WTC11 (cell line): Measurements from ENCODE around the gene TAF6. TPM values are rescaled to one million over a fixed set of nuclear protein-coding genes. Genes with fewer than 3 reads are reported as not detected.

Experiments
- ATAC-seq: fragments of 200-7000 bp; cut with Tn5 transposase; 2 replicates; pipeline ENCODE4 v1.10.0; 2021; ENCODE audit warnings: mild to moderate bottlenecking, moderate library complexity
- CTCF ChIA-PET: fragments of 300-600 bp; sonication (Branson Sonifier 250); formaldehyde crosslinking; loops from one replicate; lab custom pipeline; 2021; ENCODE audit warnings: antibody characterized with exemption; lab: Charles Lee
- POLR2A ChIA-PET: fragments of 350-600 bp; sonication (Branson Sonifier 250); formaldehyde crosslinking; loops from one replicate; lab custom pipeline; 2021; ENCODE audit warnings: antibody characterized with exemption; lab: Charles Lee
- DNase-seq: peaks from one replicate; pipeline ENCODE4 v3.0.0; 2021; ENCODE audit warnings: low spot score
- H3K27ac Mint-ChIP-seq: 2 replicates; pipeline ENCODE4 v1.8.0; 2021; ENCODE audit warnings: mixed read lengths
- H3K27me3 Mint-ChIP-seq: 2 replicates; pipeline ENCODE4 v1.8.0; 2021; ENCODE audit warnings: low read depth, mild to moderate bottlenecking, moderate library complexity, mixed read lengths
- H3K36me3 Mint-ChIP-seq: 2 replicates; pipeline ENCODE4 v1.8.0; 2021; ENCODE audit warnings: mixed read lengths
- H3K4me1 Mint-ChIP-seq: 2 replicates; pipeline ENCODE4 v1.8.0; 2022; ENCODE audit warnings: mixed read lengths
- H3K4me3 Mint-ChIP-seq: 2 replicates; pipeline ENCODE4 v1.8.0; 2021; ENCODE audit warnings: mild to moderate bottlenecking, moderate library complexity, mixed read lengths
- H3K9me3 Mint-ChIP-seq: 2 replicates; pipeline ENCODE4 v1.8.0; 2021; ENCODE audit warnings: mixed read lengths
- CREB1 ChIP-seq: sonication (generic); formaldehyde crosslinking; IDR thresholded peaks from 2 replicates; pipeline ENCODE4 v1.8.0; 2023; ENCODE audit warnings: mild to moderate bottlenecking, missing genetic modification reagents
- CTCF ChIP-seq: fragments of 200-600 bp; IDR thresholded peaks from 2 replicates; pipeline ENCODE4 v1.8.0; 2022; ENCODE audit warnings: antibody characterized with exemption
- ELF4 ChIP-seq: sonication (generic); formaldehyde crosslinking; IDR thresholded peaks from 2 replicates; pipeline ENCODE4 v1.8.1; 2022; ENCODE audit warnings: low read depth, mild to moderate bottlenecking, moderate library complexity, missing genetic modification reagents
- ESRRA ChIP-seq: sonication (generic); formaldehyde crosslinking; IDR thresholded peaks from 2 replicates; pipeline ENCODE4 v1.8.1; 2022; ENCODE audit warnings: mild to moderate bottlenecking, missing genetic modification reagents, borderline replicate concordance
- FOXP1 ChIP-seq: sonication (generic); formaldehyde crosslinking; IDR thresholded peaks from 2 replicates; pipeline ENCODE4 v1.8.0; 2022; ENCODE audit warnings: missing genetic modification reagents, mild to moderate bottlenecking, moderate library complexity, borderline replicate concordance
- GABPB1 ChIP-seq: sonication (generic); formaldehyde crosslinking; IDR thresholded peaks from 2 replicates; pipeline ENCODE4 v1.8.1; 2023; ENCODE audit warnings: mild to moderate bottlenecking, missing genetic modification reagents
- HMGXB4 ChIP-seq: sonication (generic); formaldehyde crosslinking; IDR thresholded peaks from 2 replicates; pipeline ENCODE4 v1.8.1; 2023; ENCODE audit warnings: mild to moderate bottlenecking, moderate library complexity, missing genetic modification reagents
- KAT7 ChIP-seq: sonication (generic); formaldehyde crosslinking; IDR thresholded peaks from 2 replicates; pipeline ENCODE4 v1.8.1; 2023; ENCODE audit warnings: missing genetic modification reagents, mild to moderate bottlenecking, borderline replicate concordance
- MAX ChIP-seq: sonication (generic); formaldehyde crosslinking; IDR thresholded peaks from 2 replicates; pipeline ENCODE4 v1.8.0; 2022; ENCODE audit warnings: mild to moderate bottlenecking, missing genetic modification reagents
- NFE2L1 ChIP-seq: sonication (generic); formaldehyde crosslinking; IDR thresholded peaks from 2 replicates; pipeline ENCODE4 v1.8.1; 2023; ENCODE audit warnings: missing genetic modification reagents
- NFYB ChIP-seq: sonication (generic); formaldehyde crosslinking; conservative IDR thresholded peaks from 2 replicates; pipeline ENCODE4 v1.8.0; 2022; ENCODE audit warnings: low read depth, missing genetic modification reagents
- NR2C2 ChIP-seq: sonication (generic); formaldehyde crosslinking; IDR thresholded peaks from 2 replicates; pipeline ENCODE4 v1.8.0; 2022; ENCODE audit warnings: mild to moderate bottlenecking, missing genetic modification reagents
- SMAD4 ChIP-seq: sonication (generic); formaldehyde crosslinking; IDR thresholded peaks from 2 replicates; pipeline ENCODE4 v1.8.0; 2022; ENCODE audit warnings: mild to moderate bottlenecking, missing genetic modification reagents
- SOX15 ChIP-seq: fragments of 250-450 bp; sonication (Bioruptor Pico); IDR thresholded peaks from 2 replicates; pipeline ENCODE4 v1.9.0; 2021; ENCODE audit warnings: mild to moderate bottlenecking
- SP1 ChIP-seq: sonication (generic); formaldehyde crosslinking; conservative IDR thresholded peaks from 2 replicates; pipeline ENCODE4 v1.8.1; 2022; ENCODE audit warnings: missing genetic modification reagents
- TP53 ChIP-seq: sonication (generic); formaldehyde crosslinking; IDR thresholded peaks from 2 replicates; pipeline ENCODE4 v1.8.1; 2023; ENCODE audit warnings: mild to moderate bottlenecking, missing genetic modification reagents
- ZBTB21 ChIP-seq: sonication (generic); formaldehyde crosslinking; IDR thresholded peaks from 2 replicates; pipeline ENCODE4 v1.8.1; 2023; ENCODE audit warnings: mild to moderate bottlenecking, missing genetic modification reagents, borderline replicate concordance
- ZBTB43 ChIP-seq: sonication (generic); formaldehyde crosslinking; IDR thresholded peaks from 2 replicates; pipeline ENCODE4 v1.8.1; 2023; ENCODE audit warnings: mild to moderate bottlenecking, missing genetic modification reagents
- ZMAT4 ChIP-seq: fragments of 250-450 bp; sonication (Bioruptor Pico); IDR thresholded peaks from 2 replicates; pipeline ENCODE4 v1.9.0; 2021; ENCODE audit warnings: mild to moderate bottlenecking
- ZNF232 ChIP-seq: sonication (generic); formaldehyde crosslinking; IDR thresholded peaks from 2 replicates; pipeline ENCODE4 v1.8.0; 2022; ENCODE audit warnings: mild to moderate bottlenecking, missing genetic modification reagents
- ZNF416 ChIP-seq: fragments of 250-450 bp; sonication (Bioruptor Pico); IDR thresholded peaks from 2 replicates; pipeline ENCODE4 v1.9.0; 2021; ENCODE audit warnings: mild to moderate bottlenecking, inconsistent platforms
- ZNF423 ChIP-seq: fragments of 250-450 bp; sonication (Bioruptor Pico); IDR thresholded peaks from 2 replicates; pipeline ENCODE4 v2.1.2; 2022; ENCODE audit warnings: mild to moderate bottlenecking, moderate library complexity
- total RNA-seq: library from RNA; stranded (reverse); gene quantifications from 3 replicates; pipeline ENCODE4 v1.2.3, GENCODE V29; 2021
- TF ChIP-seq, protein P1 (sequence below): sonication (generic); formaldehyde crosslinking; IDR thresholded peaks from 2 replicates; pipeline ENCODE4 v1.8.0; 2023; ENCODE audit warnings: missing genetic modification reagents
- TF ChIP-seq, protein P2 (sequence below): sonication (generic); formaldehyde crosslinking; IDR thresholded peaks from 2 replicates; pipeline ENCODE4 v1.8.1; 2023; ENCODE audit warnings: mild to moderate bottlenecking, missing genetic modification reagents, moderate library complexity
- TF ChIP-seq, protein P3 (sequence below): sonication (generic); formaldehyde crosslinking; IDR thresholded peaks from 2 replicates; pipeline ENCODE4 v1.8.0; 2023; ENCODE audit warnings: mild to moderate bottlenecking, missing genetic modification reagents

The TAF6 gene
- total RNA-seq, 1 experiment from 2014 or later, result 121 TPM

- Mint-ChIP-seq H3K9me3 (no peaks in the 10 kb centered on the region), H3K36me3 (peaks cover 36% of the 10 kb centered on the region), H3K27me3 (no peaks in the 10 kb centered on the region; the same call in 1 of the 2 replicates), H3K4me1 (peaks cover 11% of the 10 kb centered on the region), H3K4me3 (peak within 1 kb of the TSS; percentile 93), H3K27ac (peak within 1 kb of the TSS; percentile 92)
- peak; percentile 4 for ATAC-seq
- ChIA-PET CTCF (interaction anchor here (1.0 to 1.4 kb wide), 2 partner anchors 13 to 44 kb away, joined by 3 read pairs; partner anchors contain the start of gene AP4M1), POLR2A (interaction anchor here (0.6 to 6.2 kb wide), 4 partner anchors 12 to 143 kb away, joined by 3 to 41 read pairs (median 4); partner anchors contain the start of genes AP4M1 and MCM7)
- peak; percentile 79 for DNase-seq
- TF ChIP-seq NR2C2 (CRISPR knock-in tag) (0 out of 2 replicates have a peak, but pooled peaks have one; percentile 46), GABPB1 (peak; percentile 78; the same call in 1 of the 2 replicates), ZBTB21 (CRISPR knock-in tag) (peak; percentile 32; the same call in 1 of the 2 replicates), ZNF232 (CRISPR knock-in tag) (no peak), CREB1 (CRISPR knock-in tag) (peak; percentile 71; the same call in 1 of the 2 replicates), CTCF (no peak), ELF4 (CRISPR knock-in tag) (peak; percentile 91; the same call in 1 of the 2 replicates), ZNF416 (CRISPR knock-in tag) (no peak), NFYB (CRISPR knock-in tag) (0 out of 2 replicates have a peak, but pooled peaks have one; percentile 19), MAX (peak; percentile 95; the same call in 1 of the 2 replicates), ESRRA (CRISPR knock-in tag) (0 out of 2 replicates have a peak, but pooled peaks have one; percentile 70), HMGXB4 (CRISPR knock-in tag) (peak; percentile 88; the same call in 1 of the 2 replicates), SMAD4 (CRISPR knock-in tag) (peak; percentile 21; the same call in 1 of the 2 replicates), KAT7 (CRISPR knock-in tag) (peak; percentile 50; the same call in 1 of the 2 replicates), TP53 (0 out of 2 replicates have a peak, but pooled peaks have one; percentile 75), SOX15 (CRISPR knock-in tag) (no peak), NFE2L1 (CRISPR knock-in tag) (peak; percentile 77; the same call in 1 of the 2 replicates), ZMAT4 (no peak), FOXP1 (peak; percentile 91; the same call in 1 of the 2 replicates), ZBTB43 (CRISPR knock-in tag) (peak; percentile 89), ZNF423 (CRISPR knock-in tag) (peak; percentile 48; the same call in 1 of the 2 replicates), SP1 (CRISPR knock-in tag) (peak; percentile 99)
- TF ChIP-seq, protein P1, sequence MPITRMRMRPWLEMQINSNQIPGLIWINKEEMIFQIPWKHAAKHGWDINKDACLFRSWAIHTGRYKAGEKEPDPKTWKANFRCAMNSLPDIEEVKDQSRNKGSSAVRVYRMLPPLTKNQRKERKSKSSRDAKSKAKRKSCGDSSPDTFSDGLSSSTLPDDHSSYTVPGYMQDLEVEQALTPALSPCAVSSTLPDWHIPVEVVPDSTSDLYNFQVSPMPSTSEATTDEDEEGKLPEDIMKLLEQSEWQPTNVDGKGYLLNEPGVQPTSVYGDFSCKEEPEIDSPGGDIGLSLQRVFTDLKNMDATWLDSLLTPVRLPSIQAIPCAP (CRISPR knock-in tag), result peak; percentile 51; the same call in 1 of the 2 replicates
- TF ChIP-seq, protein P2, sequence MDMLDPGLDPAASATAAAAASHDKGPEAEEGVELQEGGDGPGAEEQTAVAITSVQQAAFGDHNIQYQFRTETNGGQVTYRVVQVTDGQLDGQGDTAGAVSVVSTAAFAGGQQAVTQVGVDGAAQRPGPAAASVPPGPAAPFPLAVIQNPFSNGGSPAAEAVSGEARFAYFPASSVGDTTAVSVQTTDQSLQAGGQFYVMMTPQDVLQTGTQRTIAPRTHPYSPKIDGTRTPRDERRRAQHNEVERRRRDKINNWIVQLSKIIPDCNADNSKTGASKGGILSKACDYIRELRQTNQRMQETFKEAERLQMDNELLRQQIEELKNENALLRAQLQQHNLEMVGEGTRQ (CRISPR knock-in tag), result peak; percentile 42
- TF ChIP-seq, protein P3, sequence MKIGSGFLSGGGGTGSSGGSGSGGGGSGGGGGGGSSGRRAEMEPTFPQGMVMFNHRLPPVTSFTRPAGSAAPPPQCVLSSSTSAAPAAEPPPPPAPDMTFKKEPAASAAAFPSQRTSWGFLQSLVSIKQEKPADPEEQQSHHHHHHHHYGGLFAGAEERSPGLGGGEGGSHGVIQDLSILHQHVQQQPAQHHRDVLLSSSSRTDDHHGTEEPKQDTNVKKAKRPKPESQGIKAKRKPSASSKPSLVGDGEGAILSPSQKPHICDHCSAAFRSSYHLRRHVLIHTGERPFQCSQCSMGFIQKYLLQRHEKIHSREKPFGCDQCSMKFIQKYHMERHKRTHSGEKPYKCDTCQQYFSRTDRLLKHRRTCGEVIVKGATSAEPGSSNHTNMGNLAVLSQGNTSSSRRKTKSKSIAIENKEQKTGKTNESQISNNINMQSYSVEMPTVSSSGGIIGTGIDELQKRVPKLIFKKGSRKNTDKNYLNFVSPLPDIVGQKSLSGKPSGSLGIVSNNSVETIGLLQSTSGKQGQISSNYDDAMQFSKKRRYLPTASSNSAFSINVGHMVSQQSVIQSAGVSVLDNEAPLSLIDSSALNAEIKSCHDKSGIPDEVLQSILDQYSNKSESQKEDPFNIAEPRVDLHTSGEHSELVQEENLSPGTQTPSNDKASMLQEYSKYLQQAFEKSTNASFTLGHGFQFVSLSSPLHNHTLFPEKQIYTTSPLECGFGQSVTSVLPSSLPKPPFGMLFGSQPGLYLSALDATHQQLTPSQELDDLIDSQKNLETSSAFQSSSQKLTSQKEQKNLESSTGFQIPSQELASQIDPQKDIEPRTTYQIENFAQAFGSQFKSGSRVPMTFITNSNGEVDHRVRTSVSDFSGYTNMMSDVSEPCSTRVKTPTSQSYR, result 0 out of 2 replicates have a peak, but pooled peaks have one; percentile 45
These were observed 30.3 kb downstream of the TAF6 start, which contains the start of gene COPS6 for GRCh38 chr7:100088621-100089457. Gene COPS6, plus strand, starts transcription at chr7:100088969. Its CDS starts 22 bp downstream, at chr7:100088991.
